Suppressor macrophage treated with lipopolysaccharide for 4 hours (primary cell): ENCODE data around the gene HPCAL4.

ENCODE experiments used
- DNase-seq: peaks from one replicate; pipeline ENCODE4 v3.0.0-alpha.2; 2020

Gene HPCAL4

GRCh38 chr1:39673215-39673614 is 18.0 kb downstream of the HPCAL4 start:
- DNase-seq: no peak

- DNase-seq: no peak
These were observed 18.7 kb downstream of the HPCAL4 start for GRCh38 chr1:39672551-39672947.

GRCh38 chr1:39671793-39672550 is 19.3 kb downstream of the HPCAL4 start, which contains the start of gene NT5C1A:
NT5C1A (minus strand) TSS chr1:39672107; CDS start chr1:39672038, 69 bp downstream.
- no peak for DNase-seq

- DNase-seq: no peak
These were observed 19.8 kb downstream of the HPCAL4 start for GRCh38 chr1:39671433-39671792.

- no peak for DNase-seq
These were observed 20.5 kb downstream of the HPCAL4 start for GRCh38 chr1:39670689-39671088.

- no peak for DNase-seq
These were observed 22.3 kb downstream of the HPCAL4 start for GRCh38 chr1:39668894-39669293.

GRCh38 chr1:39668111-39668510 is 23.1 kb downstream of the HPCAL4 start:
- DNase-seq: no peak

- DNase-seq: no peak
These were observed 24.5 kb downstream of the HPCAL4 start for GRCh38 chr1:39666772-39667171.

GRCh38 chr1:39663559-39663958 is 27.7 kb downstream of the HPCAL4 start:
- no peak for DNase-seq

GRCh38 chr1:39662861-39663260 is 28.4 kb downstream of the HPCAL4 start:
- no peak for DNase-seq

GRCh38 chr1:39659538-39659937 is 31.7 kb downstream of the HPCAL4 start:
- no peak for DNase-seq

- no peak for DNase-seq
These were observed 32.1 kb downstream of the HPCAL4 start for GRCh38 chr1:39659110-39659509.

- peak; percentile 83 for DNase-seq
These were observed 33.2 kb downstream of the HPCAL4 start for GRCh38 chr1:39657923-39658485.

- no peak for DNase-seq
These were observed 33.8 kb downstream of the HPCAL4 start for GRCh38 chr1:39657402-39657801.

- DNase-seq: no peak
These were observed 34.8 kb downstream of the HPCAL4 start for GRCh38 chr1:39656391-39656790.

- no peak for DNase-seq
These were observed 35.5 kb downstream of the HPCAL4 start for GRCh38 chr1:39655578-39656268.

- no peak for DNase-seq
These were observed 36.9 kb downstream of the HPCAL4 start for GRCh38 chr1:39654291-39654690.

- DNase-seq: peak; percentile 80
These were observed 37.6 kb downstream of the HPCAL4 start for GRCh38 chr1:39653546-39654031.

GRCh38 chr1:39652554-39652953 is 38.7 kb downstream of the HPCAL4 start:
- no peak for DNase-seq

- DNase-seq: no peak
These were observed 39.1 kb downstream of the HPCAL4 start for GRCh38 chr1:39652105-39652504.

GRCh38 chr1:39650431-39650830 is 40.8 kb downstream of the HPCAL4 start:
- DNase-seq: no peak

GRCh38 chr1:39649636-39650185 is 41.5 kb downstream of the HPCAL4 start:
- no peak for DNase-seq

- no peak for DNase-seq
These were observed 42.7 kb downstream of the HPCAL4 start for GRCh38 chr1:39648496-39648895.

- no peak for DNase-seq
These were observed 44.0 kb downstream of the HPCAL4 start for GRCh38 chr1:39647247-39647646.
